GM10266 (cell line): Measurements from ENCODE around the gene RAB6B.

Source experiments
- DNase-seq: peaks from one replicate; pipeline ENCODE4 v3.0.0; 2012; ENCODE audit errors: extremely low spot score
- CTCF ChIP-seq: IDR thresholded peaks from 2 replicates; pipeline ENCODE4 v1.5.1; 2012; ENCODE audit warnings: mild to moderate bottlenecking, low read depth; ENCODE audit not compliant: control insufficient read depth, insufficient read depth; ENCODE audit errors: missing control alignments

RAB6B gene

GRCh38 chr3:133815386-133815785, 80.3 kb downstream of the RAB6B start:
- DNase-seq = no peak
- no peak for TF ChIP-seq CTCF

GRCh38 chr3:133812872-133813271, 82.8 kb downstream of the RAB6B start:
- TF ChIP-seq CTCF = no peak
- no peak for DNase-seq

- TF ChIP-seq CTCF = no peak
Observed at GRCh38 chr3:133805702-133806475, 89.8 kb downstream of the RAB6B start, which contains the start of gene SRPRB. Gene SRPRB, plus strand, starts transcription at chr3:133805815. Its CDS starts 34 bp downstream, at chr3:133805849.

GRCh38 chr3:133805384-133805701, 90.3 kb downstream of the RAB6B start:
- TF ChIP-seq CTCF = no peak
- no peak for DNase-seq

More at GRCh38 chr3:133805702-133806475, 89.8 kb downstream of the RAB6B start, which contains the start of gene SRPRB:
- peak; percentile 95 for DNase-seq

GRCh38 chr3:133804896-133805295, 90.8 kb downstream of the RAB6B start:
- no peak for DNase-seq
- TF ChIP-seq CTCF = no peak

GRCh38 chr3:133803469-133803868, 92.2 kb downstream of the RAB6B start:
- no peak for DNase-seq
- no peak for TF ChIP-seq CTCF

GRCh38 chr3:133799794-133800585, 95.7 kb downstream of the RAB6B start:
- DNase-seq = no peak

More at GRCh38 chr3:133799794-133800585, 95.7 kb downstream of the RAB6B start:
- no peak for TF ChIP-seq CTCF
